ENCODE results near the gene SPRY4. TPM values are rescaled to one million over a fixed set of nuclear protein-coding genes. Genes with fewer than 3 reads are reported as not detected.
A peak's percentile ranks its signal among the peaks of the same experiment; 100 is the strongest.
"Not testable (repeated sequence)": the region's sequence is repeated elsewhere in the genome, so short reads cannot be mapped to it uniquely, and the experiment has no call there.

Gene SPRY4
- total RNA-seq, 8 experiments from 2014 or later = 2.1 to 41.9 (median 6.9) TPM

DNA sequence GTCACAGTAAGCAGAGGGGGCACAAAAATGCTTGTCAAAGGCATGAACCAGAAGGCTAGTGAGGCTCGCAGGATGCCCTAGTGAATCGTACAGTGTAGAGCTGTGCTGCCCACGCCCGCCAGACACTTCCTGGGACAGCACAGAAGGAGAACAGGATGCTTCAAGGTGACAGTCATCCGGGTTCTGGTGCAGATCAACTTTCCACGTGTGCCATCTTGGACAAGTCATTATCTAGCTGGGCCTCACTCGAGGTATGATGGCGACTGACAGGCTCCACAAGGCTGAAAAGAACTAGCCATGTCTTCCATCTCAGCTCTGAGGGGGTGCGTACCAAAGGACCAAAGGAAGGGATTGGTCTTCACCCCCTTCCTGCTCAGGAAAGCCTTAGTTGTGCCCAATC is 14.0 kb downstream of the SPRY4 start:
- H3K4me1 ChIP-seq (replicated peaks in 1 of 2) = no peaks in the 10 kb centered on the region
- H3K27ac ChIP-seq = no peak overlapping the region
- no peak overlapping the region for H3K4me3 ChIP-seq
- in situ Hi-C loops (cut with MboI; ENCODE audit: low pct_unique_long_range_greater_than_20kb in 2 of 9, low sequenced_read_pairs in 9 of 9, unreplicated experiment in 9 of 9) = no loop called here
- ATAC-seq (replicated peaks in 6 of 8) = no peak
- 80 to 100% (median 93%) methylated on average over 1 to 4 of the region's 9 CpGs; no CpG with 5 or more reads in 4 of the 10 experiments for WGBS, 10 experiments

DNA sequence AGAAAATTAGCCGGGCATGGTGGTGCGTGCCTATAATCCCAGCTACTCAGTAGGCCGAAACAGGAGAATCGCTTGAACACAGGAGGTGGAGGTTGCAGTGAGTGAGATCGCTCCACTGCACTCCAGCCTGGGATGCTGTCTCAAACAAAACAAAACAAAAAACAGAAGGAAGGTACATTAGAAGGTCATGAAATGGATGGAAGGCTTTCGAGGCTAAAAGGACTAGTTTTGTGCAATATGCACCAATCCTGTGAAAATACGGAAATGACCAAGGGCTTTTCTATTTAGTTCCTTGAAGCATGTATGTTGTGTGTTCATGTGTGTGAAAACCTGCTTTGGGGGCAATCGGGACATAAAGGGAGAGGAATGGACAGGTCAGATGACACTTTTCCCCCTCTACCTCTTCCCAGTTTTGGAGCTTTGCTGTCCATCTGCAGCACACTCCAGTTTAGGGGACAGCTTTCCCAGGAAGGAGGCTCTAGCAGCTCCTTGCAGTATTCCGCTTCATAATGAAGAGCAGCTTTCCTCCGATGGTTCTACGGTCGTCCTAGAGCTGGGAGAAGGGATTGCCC is 15.0 kb downstream of the SPRY4 start:
- H3K27ac ChIP-seq = no peak overlapping the region
- ATAC-seq (replicated peaks in 6 of 8) = no peak
- H3K4me3 ChIP-seq = no peak overlapping the region
- 75 to 100% (median 88%) methylated on average over 1 to 9 of the region's 12 CpGs; no CpG with 5 or more reads in 1 of the 10 experiments for WGBS, 10 experiments
- no peaks in the 10 kb centered on the region for H3K4me1 ChIP-seq (replicated peaks in 1 of 2)
- in situ Hi-C loops (cut with MboI; ENCODE audit: low pct_unique_long_range_greater_than_20kb in 2 of 9, low sequenced_read_pairs in 9 of 9, unreplicated experiment in 9 of 9) = no loop called here

DNA sequence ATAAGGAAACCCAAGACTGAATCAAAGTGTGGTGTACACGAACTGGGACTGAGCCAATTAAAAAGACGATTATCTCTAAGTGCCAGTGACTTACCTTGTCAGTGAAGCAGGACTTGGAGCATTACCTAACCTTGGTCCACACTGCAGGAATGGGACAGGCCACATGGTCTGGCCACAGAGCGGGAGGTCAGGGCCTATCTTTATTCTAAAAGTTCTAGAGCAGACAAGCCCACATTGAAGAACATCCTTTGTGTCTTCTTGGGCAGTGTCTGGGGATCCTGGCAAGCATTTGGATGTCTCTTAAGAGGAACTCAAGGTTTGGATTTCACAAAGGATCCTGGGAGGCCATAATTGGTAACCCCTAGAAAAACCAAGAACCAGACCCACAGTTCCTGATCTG is 16.5 kb downstream of the SPRY4 start:
- Histone ChIP-seq H3K4me1 (replicated peaks in 1 of 2) (no peaks in the 10 kb centered on the region), H3K4me3 (no peak overlapping the region), H3K27ac (no peak overlapping the region)
- in situ Hi-C loops (cut with MboI; ENCODE audit: low pct_unique_long_range_greater_than_20kb in 2 of 9, low sequenced_read_pairs in 9 of 9, unreplicated experiment in 9 of 9) = no loop called here
- WGBS, 10 experiments = 82 to 100% (median 100%) methylated on average over 1 to 3 of the region's 3 CpGs; no CpG with 5 or more reads in 4 of the 10 experiments
- ATAC-seq (replicated peaks in 6 of 8) = no peak

- 0 to 100% (median 91%) methylated on average over 1 to 7 of the region's 7 CpGs; no CpG with 5 or more reads in 2 of the 10 experiments for WGBS, 10 experiments
- Histone ChIP-seq H3K4me1 (replicated peaks in 1 of 2) (no peaks in the 10 kb centered on the region), H3K4me3 (no peak overlapping the region), H3K27ac (no peak overlapping the region)
- peak in 3 of 8 experiments; percentile 8 to 91 (median 28) for ATAC-seq (replicated peaks in 6 of 8)
- in situ Hi-C loops (cut with MboI; ENCODE audit: low pct_unique_long_range_greater_than_20kb in 2 of 9, low sequenced_read_pairs in 9 of 9, unreplicated experiment in 9 of 9) = no loop called here
These were observed 17.5 kb downstream of the SPRY4 start for GRCh38 chr5:142307146-142307890.

DNA sequence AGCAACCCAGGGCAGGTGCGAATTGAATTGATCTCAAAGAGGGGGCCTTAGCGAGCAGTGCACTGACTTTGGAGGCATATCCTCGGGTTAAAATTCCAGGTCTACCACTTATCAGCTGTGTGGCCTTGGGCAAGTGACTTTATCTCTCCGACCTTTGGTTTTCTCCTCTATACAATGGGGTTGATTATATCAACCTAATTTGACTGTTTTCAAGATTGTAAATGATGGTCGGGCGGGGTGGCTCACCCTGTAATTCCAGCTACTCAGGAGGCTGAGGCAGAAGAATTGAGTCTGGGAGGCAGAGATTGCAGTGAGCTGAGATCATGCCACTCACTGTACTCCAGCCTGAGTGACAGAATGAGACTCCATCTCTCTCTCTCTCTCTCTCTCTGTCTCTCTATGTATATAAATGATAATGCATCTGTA is 18.7 kb downstream of the SPRY4 start:
- WGBS, 10 experiments = 77 to 100% (median 92%) methylated on average over 1 to 6 of the region's 6 CpGs; no CpG with 5 or more reads in 1 of the 10 experiments
- Histone ChIP-seq H3K27ac (no peak overlapping the region), H3K4me1 (replicated peaks in 1 of 2) (no peaks in the 10 kb centered on the region), H3K4me3 (no peak overlapping the region)
- in situ Hi-C loops (cut with MboI; ENCODE audit: low pct_unique_long_range_greater_than_20kb in 2 of 9, low sequenced_read_pairs in 9 of 9, unreplicated experiment in 9 of 9) = no loop called here
- no peak for ATAC-seq (replicated peaks in 6 of 8)

DNA sequence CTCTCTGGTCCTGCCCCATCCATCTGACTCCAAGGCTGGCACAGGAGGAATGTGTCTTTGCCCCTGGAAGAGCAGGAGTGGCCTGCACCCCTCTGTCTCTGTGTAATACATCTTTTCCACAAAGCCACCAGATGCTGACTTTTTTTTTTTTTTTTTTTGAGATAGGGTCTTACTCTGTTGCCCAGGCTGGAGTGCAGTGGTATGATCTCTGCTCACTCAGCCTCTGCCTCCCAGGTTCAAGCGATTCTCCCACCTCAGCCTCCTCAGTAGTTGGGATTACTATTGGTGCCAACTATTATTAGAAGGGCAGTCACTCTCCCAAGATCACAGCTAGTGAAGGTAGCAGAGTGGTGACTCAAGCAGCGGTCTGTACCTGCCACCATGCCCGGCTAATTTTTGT is 19.6 kb downstream of the SPRY4 start:
- H3K4me3 ChIP-seq = no peak overlapping the region
- WGBS, 10 experiments = 76 to 92% (median 89%) methylated on average over 2 of the region's 3 CpGs; no CpG with 5 or more reads in 6 of the 10 experiments
- no peak for ATAC-seq (replicated peaks in 6 of 8)
- H3K4me1 ChIP-seq (replicated peaks in 1 of 2) = no peaks in the 10 kb centered on the region
- no peak overlapping the region for H3K27ac ChIP-seq
- in situ Hi-C loops (cut with MboI; ENCODE audit: low pct_unique_long_range_greater_than_20kb in 2 of 9, low sequenced_read_pairs in 9 of 9, unreplicated experiment in 9 of 9) = no loop called here

GRCh38 chr5:142304013-142304701 is 20.7 kb downstream of the SPRY4 start:
- ATAC-seq (replicated peaks in 6 of 8) = no peak
- WGBS, 10 experiments = 60 to 96% (median 76%) methylated on average over 1 to 8 of the region's 14 CpGs; no CpG with 5 or more reads in 4 of the 10 experiments
- in situ Hi-C loops (cut with MboI; ENCODE audit: low pct_unique_long_range_greater_than_20kb in 2 of 9, low sequenced_read_pairs in 9 of 9, unreplicated experiment in 9 of 9) = no loop called here
- Histone ChIP-seq H3K4me3 (no peak overlapping the region), H3K27ac (no peak overlapping the region), H3K4me1 (replicated peaks in 1 of 2) (no peaks in the 10 kb centered on the region)

DNA sequence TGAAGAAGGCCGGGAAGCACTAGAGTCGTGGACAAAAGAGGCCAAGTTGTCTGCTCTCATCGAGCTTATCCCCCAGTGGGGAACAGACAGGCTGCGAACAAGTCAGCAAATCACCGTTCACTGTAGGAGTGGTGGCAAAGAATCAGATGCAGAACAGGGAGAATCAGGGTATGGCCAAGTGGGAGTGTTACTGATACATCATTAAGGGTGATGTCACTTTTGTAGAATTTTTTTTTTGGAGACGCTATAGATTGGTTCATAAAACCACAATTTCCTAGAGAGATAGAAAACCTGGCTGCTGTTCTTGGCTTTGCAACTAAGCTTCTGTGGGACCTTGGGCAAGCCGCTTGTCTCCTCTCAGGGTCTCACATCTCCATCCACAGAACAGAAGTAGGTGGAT is 21.3 kb downstream of the SPRY4 start:
- no peaks in the 10 kb centered on the region for H3K4me1 ChIP-seq (replicated peaks in 1 of 2)
- 38 to 82% (median 79%) methylated on average over 1 to 7 of the region's 7 CpGs; no CpG with 5 or more reads in 1 of the 10 experiments for WGBS, 10 experiments
- ATAC-seq (replicated peaks in 6 of 8) = no peak
- no peak overlapping the region for H3K27ac ChIP-seq
- in situ Hi-C loops (cut with MboI; ENCODE audit: low pct_unique_long_range_greater_than_20kb in 2 of 9, low sequenced_read_pairs in 9 of 9, unreplicated experiment in 9 of 9) = no loop called here
- no peak overlapping the region for H3K4me3 ChIP-seq

GRCh38 chr5:142301540-142301939 is 23.3 kb downstream of the SPRY4 start:
- in situ Hi-C loops (cut with MboI; ENCODE audit: low pct_unique_long_range_greater_than_20kb in 2 of 9, low sequenced_read_pairs in 9 of 9, unreplicated experiment in 9 of 9) = no loop called here
- no peak for ATAC-seq (replicated peaks in 6 of 8)

DNA sequence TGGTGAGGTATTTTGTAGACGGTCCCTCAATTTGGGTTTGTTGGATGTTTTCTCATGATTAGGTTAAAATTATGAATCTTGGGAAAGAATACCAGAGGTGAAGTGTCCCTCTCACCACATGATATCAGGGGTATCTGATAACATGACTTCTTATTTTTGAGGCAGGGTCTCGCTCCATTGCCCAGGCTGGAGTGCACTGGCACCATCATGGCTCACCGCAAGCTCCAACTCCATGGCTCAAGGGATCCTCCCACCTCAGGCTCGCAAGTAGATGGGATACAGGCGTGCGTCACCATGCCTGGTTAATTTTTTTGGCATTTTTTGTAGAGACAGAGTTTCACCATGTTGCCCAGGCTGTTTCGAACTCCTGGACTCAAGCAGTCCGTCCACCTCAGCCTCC is 24.1 kb downstream of the SPRY4 start:
- peaks cover 0 to 7% of the 10 kb centered on the region in 2 donors for H3K4me1 ChIP-seq (replicated peaks in 1 of 2)
- H3K4me3 ChIP-seq = no peak overlapping the region
- no peak for ATAC-seq (replicated peaks in 6 of 8)
- in situ Hi-C loops (cut with MboI; ENCODE audit: low pct_unique_long_range_greater_than_20kb in 2 of 9, low sequenced_read_pairs in 9 of 9, unreplicated experiment in 9 of 9) = no loop called here
- 80 to 100% (median 94%) methylated on average over 1 to 5 of the region's 8 CpGs for WGBS, 10 experiments
- H3K27ac ChIP-seq = no peak overlapping the region

More at GRCh38 chr5:142301540-142301939, 23.3 kb downstream of the SPRY4 start:
- no peak overlapping the region for H3K27ac ChIP-seq
- no peak overlapping the region for H3K4me3 ChIP-seq
- peaks cover 0 to 4% of the 10 kb centered on the region in 2 donors for H3K4me1 ChIP-seq (replicated peaks in 1 of 2)
- 20 to 100% (median 83%) methylated on average over 1 to 4 of the region's 4 CpGs; no CpG with 5 or more reads in 2 of the 10 experiments for WGBS, 10 experiments

DNA sequence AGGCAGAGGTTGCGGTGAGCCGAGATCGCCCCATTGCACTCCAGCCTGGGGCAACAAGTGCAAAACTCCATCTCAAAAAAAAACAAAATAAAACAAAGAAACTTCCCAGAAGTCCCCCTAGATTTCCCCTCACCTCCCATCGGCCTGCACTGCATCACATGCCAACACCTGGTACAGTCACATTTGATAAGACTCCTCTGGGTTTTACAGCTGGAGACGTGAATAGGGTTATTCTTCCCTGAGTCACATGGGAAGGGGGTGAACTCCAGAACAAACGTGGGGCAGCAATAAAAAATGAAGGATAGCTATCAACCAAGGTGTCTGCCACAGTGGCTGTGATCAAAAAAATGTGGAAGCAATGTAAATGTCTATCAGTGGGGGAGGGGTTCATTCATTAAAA is 26.0 kb downstream of the SPRY4 start:
- no peak for ATAC-seq (replicated peaks in 6 of 8)
- Histone ChIP-seq H3K27ac (no peak overlapping the region), H3K4me1 (replicated peaks in 1 of 2) (peaks cover 4 to 13% of the 10 kb centered on the region in 2 donors), H3K4me3 (no peak overlapping the region)
- 33 to 89% (median 71%) methylated on average over 1 to 5 of the region's 6 CpGs; no CpG with 5 or more reads in 3 of the 10 experiments for WGBS, 10 experiments
- in situ Hi-C loops (cut with MboI; ENCODE audit: low pct_unique_long_range_greater_than_20kb in 2 of 9, low sequenced_read_pairs in 9 of 9, unreplicated experiment in 9 of 9) = no loop called here

- H3K4me1 ChIP-seq (replicated peaks in 1 of 2) = peaks cover 4 to 13% of the 10 kb centered on the region in 2 donors
- in situ Hi-C loops (cut with MboI; ENCODE audit: low pct_unique_long_range_greater_than_20kb in 2 of 9, low sequenced_read_pairs in 9 of 9, unreplicated experiment in 9 of 9); H3K27ac ChIP-seq; H3K4me3 ChIP-seq; ATAC-seq (replicated peaks in 6 of 8): not testable (repeated sequence)
- 80 to 100% (median 100%) methylated on average over 1 to 3 of the region's 5 CpGs; no CpG with 5 or more reads in 4 of the 10 experiments for WGBS, 10 experiments
These were observed 27.0 kb downstream of the SPRY4 start for GRCh38 chr5:142297786-142298185.

GRCh38 chr5:142296914-142297417 is 27.9 kb downstream of the SPRY4 start:
- Histone ChIP-seq H3K4me1 (replicated peaks in 1 of 2) (peaks cover 4 to 15% of the 10 kb centered on the region in 2 donors), H3K27ac (no peak overlapping the region), H3K4me3 (no peak overlapping the region)
- in situ Hi-C loops (cut with MboI; ENCODE audit: low pct_unique_long_range_greater_than_20kb in 2 of 9, low sequenced_read_pairs in 9 of 9, unreplicated experiment in 9 of 9) = no loop called here
- 28 to 100% (median 60%) methylated on average over 1 to 5 of the region's 7 CpGs; no CpG with 5 or more reads in 3 of the 10 experiments for WGBS, 10 experiments
- peak in 4 of 8 experiments; percentile 29 to 65 (median 42) for ATAC-seq (replicated peaks in 6 of 8)

Data from motor neuron (in vitro differentiated cells).